Right kidney (tissue), 9 donors: ENCODE measurements around the gene ZNF134.

Source experiments
- DNase-seq: peaks from one replicate; pipeline ENCODE4 v3.0.0-alpha.2; 2016
- long read RNA-seq, 8 donors: transcript quantifications; one replicate each; lab custom pipeline, GENCODE V29; 2026

ZNF134 gene
- long read RNA-seq, donor 1, full-length matches to known transcripts = 10 of 10 reads
- long read RNA-seq, donor 1, partial matches to known transcripts = 0 of 10 reads
- long read RNA-seq, donor 1, other reads (novel, unspliced or antisense) = 0 of 10 reads
- long read RNA-seq, donor 2, full-length matches to known transcripts = 5 of 5 reads
- long read RNA-seq, donor 2, partial matches to known transcripts = 0 of 5 reads
- long read RNA-seq, donor 2, other reads (novel, unspliced or antisense) = 0 of 5 reads
- long read RNA-seq, donor 3, full-length matches to known transcripts = 9 of 9 reads
- long read RNA-seq, donor 3, partial matches to known transcripts = 0 of 9 reads
- long read RNA-seq, donor 3, other reads (novel, unspliced or antisense) = 0 of 9 reads
- long read RNA-seq, donor 4, full-length matches to known transcripts = 7 of 7 reads
- long read RNA-seq, donor 4, partial matches to known transcripts = 0 of 7 reads
- long read RNA-seq, donor 4, other reads (novel, unspliced or antisense) = 0 of 7 reads
- long read RNA-seq, donor 5, full-length matches to known transcripts = 6 of 6 reads
- long read RNA-seq, donor 5, partial matches to known transcripts = 0 of 6 reads
- long read RNA-seq, donor 5, other reads (novel, unspliced or antisense) = 0 of 6 reads
- long read RNA-seq, donor 6, full-length matches to known transcripts = 7 of 7 reads
- long read RNA-seq, donor 6, partial matches to known transcripts = 0 of 7 reads
- long read RNA-seq, donor 6, other reads (novel, unspliced or antisense) = 0 of 7 reads
- long read RNA-seq, donor 7, full-length matches to known transcripts = 14 of 14 reads
- long read RNA-seq, donor 7, partial matches to known transcripts = 0 of 14 reads
- long read RNA-seq, donor 7, other reads (novel, unspliced or antisense) = 0 of 14 reads
- long read RNA-seq, donor 8, full-length matches to known transcripts = 6 of 6 reads
- long read RNA-seq, donor 8, partial matches to known transcripts = 0 of 6 reads
- long read RNA-seq, donor 8, other reads (novel, unspliced or antisense) = 0 of 6 reads

DNA sequence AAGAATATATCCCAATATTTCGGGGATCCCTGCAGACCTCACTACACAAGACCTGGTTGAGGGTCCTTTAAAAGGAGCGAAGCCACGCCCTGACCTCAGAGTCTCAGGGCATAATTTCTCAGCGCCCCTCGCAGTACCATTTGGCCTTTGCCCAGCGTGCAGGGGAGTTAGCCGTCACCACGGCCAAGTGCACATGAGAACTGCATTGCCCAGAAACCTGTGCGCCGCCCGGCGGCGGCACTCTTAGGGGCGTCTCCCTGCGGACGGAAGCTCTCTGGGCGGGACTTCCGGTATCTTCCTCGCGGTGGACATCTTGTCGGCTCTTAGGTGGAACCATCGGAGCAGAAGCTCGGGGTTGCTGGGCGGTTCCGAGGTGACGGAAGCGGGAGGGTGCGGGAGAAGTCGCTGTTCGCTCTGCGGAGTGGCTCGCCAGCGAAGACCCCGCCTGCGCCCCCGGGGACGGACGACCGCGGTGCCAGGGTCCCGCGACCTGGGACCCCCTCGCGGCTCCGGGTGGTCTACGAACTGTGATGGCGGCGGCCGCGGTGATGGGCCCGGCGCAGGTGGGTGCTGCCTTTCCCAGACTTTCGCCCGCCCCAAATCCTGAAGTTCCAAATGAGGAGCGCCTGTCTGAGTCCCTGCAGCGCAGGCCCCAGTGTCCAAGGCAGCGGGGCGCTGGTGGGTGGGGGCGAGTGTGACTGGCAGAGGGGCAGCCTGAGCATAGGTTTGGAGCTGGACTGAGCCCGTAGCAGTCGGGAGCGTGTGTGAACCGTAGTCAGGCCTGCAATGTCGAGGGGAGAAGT is at the start of gene ZNF134:
TSS of gene ZNF134 (plus strand) at position 302 of the 803 bp plus-strand sequence. CDS start 5,227 bp downstream, outside the sequence.
- peak; percentile 84 for DNase-seq

DNA sequence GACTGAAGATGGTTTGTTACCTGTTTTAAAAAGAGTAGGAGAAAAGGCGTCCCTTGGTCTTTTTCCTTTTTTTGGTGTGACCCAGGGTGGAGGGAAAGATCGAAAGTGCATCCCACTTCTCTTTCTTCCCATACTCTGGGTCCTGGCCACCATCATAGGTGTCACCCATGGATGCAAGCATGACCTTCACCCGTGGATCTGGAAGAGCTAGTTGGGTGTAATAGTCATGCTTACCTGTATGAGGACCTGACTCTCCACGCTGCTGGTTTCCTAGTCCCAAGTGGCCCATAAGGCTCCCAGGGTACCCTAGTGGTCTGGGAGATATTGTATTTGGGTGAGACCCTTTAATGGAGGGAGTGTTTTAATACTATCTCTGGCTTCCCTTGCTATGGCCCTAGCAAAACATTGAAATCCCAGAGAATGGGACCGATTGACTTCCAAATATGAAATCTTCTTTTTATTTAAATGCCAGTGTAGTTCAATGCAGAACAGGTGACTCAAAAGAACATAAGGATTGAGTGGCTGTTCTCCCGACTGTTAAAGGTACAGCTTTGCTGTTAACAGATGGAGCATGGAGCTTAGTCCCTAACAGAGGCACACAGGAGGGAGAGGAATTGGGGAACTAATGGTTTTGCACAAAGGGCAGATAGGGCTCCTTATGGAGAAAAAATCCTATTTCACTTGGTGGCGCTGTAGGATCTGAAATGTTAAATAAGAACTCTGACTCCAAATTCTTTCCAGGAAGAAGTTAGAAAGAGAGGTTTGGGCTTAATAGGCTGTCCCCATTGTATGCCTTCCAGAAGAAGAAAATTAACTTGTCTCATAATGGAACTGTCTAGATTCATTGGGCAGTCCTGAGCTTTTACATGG is 47.4 kb upstream of the ZNF134 start:
- no peak for DNase-seq

DNA sequence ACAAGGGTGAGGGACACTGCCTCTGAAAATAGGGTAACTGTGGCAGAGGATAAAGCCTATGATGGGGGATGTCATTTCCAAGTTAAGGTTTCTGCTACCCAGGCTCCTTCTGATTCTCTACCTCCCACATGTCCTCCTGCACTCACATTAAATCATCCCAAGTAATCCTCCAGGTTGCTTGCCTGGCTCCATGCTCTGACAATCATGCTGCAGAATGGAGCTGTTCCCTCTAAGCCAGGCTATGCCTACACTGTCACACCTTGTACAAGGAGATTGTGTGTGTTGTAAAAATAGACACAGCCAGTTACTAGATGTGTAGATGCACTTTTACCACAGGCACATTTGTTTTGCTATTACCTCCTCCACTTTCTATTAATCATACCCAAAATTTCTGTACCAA is 43.3 kb upstream of the ZNF134 start:
- no peak for DNase-seq

DNA sequence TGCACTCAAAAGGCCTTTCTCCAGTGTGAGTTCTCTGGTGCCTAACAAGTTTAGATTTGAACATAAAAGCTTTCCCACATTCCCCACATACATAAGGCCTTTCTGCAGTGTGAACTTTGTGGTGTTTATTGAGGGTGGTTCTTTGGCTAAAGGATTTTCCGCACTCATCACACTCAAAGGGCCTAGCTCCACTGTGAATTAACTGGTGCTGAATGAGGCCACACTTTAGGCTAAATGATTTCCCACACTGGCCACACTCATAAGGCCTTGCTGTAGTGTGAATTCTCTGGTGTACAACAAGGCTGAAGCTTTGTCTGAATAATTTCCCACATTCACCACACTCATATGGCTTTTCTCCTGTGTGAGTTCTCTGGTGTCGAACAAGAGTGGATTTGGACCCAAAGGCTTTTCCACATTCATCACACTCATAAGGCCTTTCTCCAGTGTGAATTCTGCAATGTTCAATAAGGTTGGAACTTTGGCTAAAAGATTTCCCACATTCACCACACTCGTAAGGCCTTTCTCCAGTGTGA is 41.6 kb upstream of the ZNF134 start:
- DNase-seq = no peak

DNA sequence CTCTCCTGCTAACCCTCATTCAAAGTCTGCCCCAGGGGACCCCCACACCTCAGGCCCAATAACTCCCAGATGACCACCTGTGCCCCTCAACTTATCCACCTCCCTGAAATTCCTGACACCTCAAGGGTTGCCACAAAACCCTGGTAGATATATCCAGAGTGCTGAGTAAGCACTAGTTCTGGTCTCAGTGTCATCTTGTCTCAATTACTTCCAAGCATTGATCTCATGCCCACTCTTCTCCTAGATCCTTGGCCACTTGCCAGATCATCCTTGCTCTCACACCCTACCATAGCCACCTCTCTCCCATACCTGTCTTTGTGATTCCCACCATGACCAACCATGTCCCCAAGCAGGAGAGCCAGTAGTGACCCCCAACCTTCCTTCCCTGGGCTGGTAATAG is 37.4 kb upstream of the ZNF134 start:
- no peak for DNase-seq

DNA sequence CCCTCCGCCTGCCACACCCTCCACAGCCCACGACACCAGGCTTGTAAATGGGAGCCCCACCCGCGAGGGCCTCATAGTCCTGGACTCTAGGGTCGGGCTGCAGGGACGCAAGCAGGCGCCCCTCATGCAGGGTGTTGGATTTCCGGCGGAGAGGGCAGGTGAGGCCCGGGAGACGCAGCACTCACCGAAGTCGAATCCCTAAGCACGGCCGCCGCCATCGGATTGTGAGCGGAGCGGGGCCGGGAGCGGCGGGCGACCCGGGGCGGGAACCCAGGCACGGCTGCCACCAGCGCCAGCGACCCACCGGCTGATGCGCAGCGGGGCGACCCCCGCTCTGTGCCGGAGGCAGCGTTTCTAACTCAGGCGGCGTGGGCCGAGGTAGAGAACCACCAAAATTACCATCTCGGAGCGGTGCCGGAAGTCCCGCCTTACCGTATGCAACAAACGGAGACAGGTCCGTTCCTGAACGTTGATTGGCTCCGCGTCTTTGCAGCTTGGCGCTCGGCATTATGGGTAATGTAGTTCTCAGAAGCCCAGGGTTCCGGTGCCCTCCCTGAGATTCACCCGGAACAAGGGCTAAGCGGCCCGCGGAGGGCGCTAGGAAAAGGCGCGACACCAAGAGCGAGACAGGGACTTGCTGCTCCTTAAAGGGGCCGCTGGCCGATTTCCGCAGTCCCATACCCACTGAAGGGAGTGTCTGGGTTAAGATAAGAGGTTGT is 35.4 kb upstream of the ZNF134 start, which contains the start of gene ZNF416:
TSS of gene ZNF416 (minus strand) at position 425 of the 719 bp plus-strand sequence. CDS start at position 218, 207 bp downstream.
- DNase-seq = peak; percentile 88

DNA sequence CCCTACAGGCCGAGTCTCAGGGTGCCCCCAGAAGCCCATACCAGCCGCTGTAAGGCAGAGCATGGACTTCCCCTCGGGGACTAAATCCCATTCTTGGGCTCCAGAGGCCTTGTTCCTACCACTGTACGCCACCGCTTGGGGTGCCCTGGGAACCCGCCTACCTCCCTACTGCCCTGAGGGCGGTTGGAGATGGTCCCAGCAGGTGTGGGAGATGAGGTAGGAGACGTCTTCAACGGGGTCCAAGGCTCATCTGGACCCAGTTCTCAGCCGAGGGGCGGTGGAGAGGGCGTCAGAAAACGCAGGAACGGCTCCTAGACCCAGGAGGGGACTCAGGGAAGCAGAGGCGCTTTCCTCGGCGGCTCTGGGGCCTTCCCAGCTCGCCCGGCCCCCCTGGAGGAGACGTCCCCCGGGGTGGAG is 30.9 kb upstream of the ZNF134 start:
- DNase-seq = no peak

DNA sequence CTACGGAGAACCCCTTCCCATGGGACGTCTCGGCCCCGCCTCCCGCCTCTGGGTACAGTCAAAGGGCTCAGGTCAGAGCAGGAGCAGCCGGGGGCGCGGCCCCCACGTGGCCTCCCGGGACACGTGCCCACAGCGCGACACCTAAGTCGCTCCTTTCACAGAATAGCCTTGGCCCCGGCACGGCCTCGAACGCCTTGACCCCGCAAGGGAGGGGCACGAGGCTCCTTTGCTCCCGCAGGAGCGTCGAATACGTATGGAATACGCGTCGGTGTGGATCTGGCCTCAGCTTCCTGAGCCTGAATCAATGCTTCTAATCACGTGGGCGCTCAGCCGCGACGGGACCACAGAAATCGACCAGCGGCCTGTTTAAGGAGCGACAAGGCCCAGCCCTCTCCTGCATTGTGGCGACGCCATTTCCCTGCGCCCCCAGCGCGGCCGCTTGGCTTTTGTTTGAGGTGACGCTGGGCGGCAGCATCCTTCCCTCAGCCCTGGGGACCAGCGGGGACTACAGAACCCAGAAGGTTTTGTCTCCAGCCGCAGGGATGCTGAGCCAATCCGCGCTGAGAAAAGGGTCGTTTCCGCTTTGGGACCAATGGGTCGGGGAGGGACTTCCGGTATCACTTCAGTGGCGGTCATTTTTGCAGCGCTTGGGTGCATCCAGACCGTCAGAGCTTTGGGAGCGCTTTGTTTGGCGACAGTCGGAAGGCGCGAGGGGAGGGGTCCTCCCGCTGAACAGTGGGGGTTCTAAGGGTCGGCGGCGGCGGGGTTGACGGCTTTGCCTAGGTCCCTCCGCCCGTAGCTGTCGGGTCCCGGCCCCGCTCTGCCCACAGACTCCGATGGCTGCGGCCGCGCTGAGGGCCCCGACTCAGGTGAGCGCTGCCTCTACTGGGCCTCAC is 30.3 kb upstream of the ZNF134 start, which contains the start of gene ZIK1:
TSS of gene ZIK1 (plus strand) at position 625 of the 896 bp plus-strand sequence. CDS start at position 837, 212 bp downstream.
- DNase-seq = peak; percentile 92

DNA sequence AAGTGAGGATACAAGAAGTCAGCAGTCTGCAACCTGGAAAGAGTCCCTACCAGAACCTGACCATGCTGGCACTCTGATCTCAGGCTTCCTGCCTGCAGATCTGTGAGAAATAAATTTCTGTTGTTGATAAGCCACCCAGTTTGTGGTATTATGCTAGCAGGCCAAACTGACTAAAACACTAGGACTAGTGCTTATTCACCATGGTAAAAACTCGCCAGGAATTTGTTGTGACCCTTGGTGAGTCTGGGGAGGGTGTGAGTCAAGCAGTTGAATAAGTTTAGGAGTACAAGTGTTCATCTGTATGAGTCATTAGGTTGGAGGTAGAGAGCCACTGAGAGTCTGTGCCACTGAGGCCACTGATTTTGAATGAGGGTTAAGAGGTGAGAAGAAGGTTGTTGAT is 26.5 kb upstream of the ZNF134 start:
- no peak for DNase-seq

DNA sequence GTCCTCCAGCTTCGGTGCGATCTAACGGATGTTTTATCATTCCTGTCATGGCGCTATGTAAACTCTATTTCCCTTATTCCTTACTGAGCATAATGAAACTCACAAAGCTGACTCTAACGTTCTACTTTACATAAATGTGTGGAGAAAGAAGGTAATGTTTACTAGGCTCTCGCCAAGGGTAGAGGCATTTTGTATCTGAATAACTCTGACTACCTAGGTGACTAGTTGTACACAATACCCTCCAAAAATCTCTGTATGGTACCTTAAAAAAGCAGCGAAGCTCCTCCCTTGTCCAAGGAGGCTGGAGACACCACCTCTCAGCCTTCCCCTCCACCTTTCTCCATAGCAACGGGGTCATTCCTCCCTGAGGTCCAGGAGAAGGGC is 14.7 kb upstream of the ZNF134 start:
- DNase-seq = no peak

DNA sequence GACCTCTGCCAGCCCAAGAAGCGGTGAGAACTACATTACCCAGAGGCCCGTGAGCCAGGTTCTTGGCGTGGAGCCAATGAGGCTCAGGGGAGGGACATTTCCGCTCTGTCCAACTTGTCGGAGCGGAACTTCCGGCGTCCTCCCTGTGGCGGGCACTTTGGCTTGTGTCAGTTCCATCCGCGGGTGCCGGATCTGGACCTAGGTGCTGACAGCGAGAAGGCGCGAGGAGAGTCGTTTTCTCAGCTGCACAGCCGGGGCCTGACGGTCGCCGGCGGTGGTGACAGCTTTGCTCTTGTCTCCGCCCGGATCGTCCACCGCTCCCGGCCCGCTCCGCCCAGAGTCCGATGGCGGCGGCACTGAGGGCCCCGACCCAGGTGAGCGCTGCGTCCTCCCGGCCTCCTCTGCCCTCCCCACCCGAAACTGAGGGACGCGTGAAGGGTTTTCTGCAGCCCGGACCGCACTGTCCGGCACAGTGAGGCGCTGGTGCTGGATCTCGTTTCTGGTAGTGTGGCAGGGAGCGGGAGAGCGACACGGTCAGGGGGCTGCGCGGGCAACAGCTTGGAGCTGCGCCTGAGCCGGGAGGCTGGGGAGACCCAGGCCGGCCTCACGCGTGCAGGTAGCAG is 14.2 kb upstream of the ZNF134 start, which contains the start of gene ZNF530:
TSS of gene ZNF530 (plus strand) at position 125 of the 623 bp plus-strand sequence. CDS start 4,461 bp downstream, outside the sequence.
- peak; percentile 78 for DNase-seq

DNA sequence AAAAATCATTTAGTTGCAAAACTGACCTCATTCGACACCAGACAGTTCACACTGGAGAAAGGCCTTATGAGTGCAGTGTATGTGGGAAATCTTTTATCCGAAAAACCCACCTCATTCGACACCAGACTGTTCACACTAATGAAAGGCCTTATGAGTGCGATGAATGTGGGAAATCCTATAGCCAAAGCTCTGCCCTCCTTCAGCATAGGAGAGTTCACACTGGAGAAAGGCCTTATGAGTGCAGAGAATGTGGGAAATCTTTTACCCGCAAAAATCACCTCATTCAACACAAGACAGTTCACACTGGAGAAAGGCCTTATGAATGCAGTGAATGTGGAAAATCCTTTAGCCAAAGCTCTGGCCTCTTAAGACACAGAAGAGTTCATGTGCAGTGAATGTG is 7.1 kb upstream of the ZNF134 start:
- DNase-seq = no peak

DNA sequence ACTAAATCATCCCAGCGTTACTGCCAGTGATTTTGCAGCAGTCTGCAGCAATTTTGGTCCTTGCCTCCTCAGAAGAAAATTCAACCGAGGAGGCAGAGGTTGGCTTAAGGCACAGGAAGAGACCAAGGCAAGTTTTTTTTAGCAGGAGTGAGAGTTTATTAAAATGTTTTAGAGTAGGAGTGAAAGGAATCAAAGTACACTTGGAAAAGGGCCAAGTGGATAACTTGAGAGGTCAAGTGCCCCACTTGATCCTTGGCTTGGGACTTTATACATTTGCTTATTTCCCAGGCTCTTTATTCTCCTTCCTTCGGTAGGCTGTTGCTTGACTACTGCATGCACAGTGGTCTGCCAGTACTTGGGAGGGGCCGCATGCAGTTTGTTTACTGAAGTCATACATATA is 2.9 kb upstream of the ZNF134 start:
- DNase-seq = no peak

DNA sequence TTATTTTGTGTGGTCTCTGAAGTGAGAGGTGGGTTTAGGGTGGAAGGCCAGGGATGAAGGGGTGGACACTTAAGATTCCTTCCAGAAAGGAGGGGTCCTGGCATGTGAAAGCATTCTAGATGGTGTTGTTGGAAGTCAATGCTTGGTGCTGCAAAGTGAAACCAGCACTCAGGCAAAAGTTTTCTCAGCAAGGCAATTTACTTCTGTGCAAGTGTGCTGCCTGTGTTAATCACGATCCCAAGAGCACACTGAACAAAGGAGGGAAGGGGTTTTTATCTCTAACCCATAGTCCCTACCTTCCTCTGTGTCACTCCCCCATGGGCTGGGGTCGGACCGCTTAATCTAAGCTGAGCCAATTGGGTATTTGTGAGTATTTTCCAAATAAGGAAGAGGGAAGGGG is 1.3 kb downstream of the ZNF134 start:
- no peak for DNase-seq

DNA sequence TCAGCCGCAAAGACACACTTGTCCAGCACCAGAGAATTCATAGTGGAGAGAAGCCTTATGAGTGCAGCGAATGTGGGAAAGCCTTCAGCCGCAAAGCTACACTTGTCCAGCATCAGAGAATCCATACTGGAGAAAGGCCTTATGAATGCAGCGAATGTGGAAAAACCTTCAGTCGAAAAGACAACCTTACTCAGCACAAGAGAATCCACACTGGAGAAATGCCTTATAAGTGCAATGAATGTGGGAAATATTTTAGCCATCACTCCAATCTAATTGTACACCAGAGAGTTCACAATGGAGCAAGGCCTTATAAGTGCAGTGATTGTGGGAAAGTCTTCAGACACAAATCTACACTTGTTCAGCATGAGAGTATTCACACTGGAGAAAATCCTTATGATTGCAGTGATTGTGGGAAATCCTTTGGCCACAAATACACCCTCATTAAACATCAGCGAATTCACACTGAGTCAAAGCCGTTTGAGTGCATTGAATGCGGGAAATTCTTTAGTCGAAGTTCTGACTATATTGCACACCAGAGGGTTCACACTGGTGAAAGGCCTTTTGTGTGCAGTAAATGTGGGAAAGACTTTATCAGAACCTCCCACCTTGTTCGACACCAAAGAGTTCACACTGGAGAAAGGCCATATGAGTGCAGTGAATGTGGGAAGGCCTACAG is 6.8 kb downstream of the ZNF134 start:
- peak; percentile 8 for DNase-seq

DNA sequence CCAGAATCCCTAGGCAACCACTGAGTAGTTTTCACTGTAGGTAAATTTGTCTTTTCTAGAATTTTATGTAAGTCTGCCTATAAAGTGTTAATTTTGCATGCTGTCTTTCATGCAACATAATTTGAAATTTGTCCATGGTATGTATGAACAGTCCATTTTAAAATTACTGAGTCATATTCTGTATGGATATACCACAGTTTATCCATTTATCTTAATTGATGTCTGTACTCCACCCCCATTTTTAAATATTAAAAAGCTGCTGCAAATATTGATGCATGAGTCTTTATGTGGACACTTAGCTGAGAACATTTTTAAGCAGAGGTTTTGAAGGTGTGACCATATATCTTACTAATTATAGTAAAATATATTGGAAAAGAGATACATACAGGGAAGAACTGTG is 9.0 kb downstream of the ZNF134 start:
- DNase-seq = no peak
